Neural progenitor cell (in vitro differentiated cells): ENCODE measurements around the gene CCDC33.

ENCODE experiments used
- EZH2 ChIP-seq: fragments of 200-600 bp; sonication (generic); IDR thresholded peaks from 2 replicates; pipeline ENCODE4 v1.6.1; 2017; ENCODE audit warnings: antibody characterized with exemption, mild to moderate bottlenecking, moderate library complexity
- EZH2phosphoT487 ChIP-seq: fragments of 200-600 bp; sonication (generic); IDR thresholded peaks from 2 replicates; pipeline ENCODE4 v1.6.1; 2017; ENCODE audit warnings: antibody characterized with exemption
- TF ChIP-seq, protein P1 (sequence below): fragments of 200-600 bp; sonication (generic); IDR thresholded peaks from 2 replicates; pipeline ENCODE4 v1.5.1; 2017; ENCODE audit warnings: antibody characterized with exemption, mild to moderate bottlenecking

DNA sequence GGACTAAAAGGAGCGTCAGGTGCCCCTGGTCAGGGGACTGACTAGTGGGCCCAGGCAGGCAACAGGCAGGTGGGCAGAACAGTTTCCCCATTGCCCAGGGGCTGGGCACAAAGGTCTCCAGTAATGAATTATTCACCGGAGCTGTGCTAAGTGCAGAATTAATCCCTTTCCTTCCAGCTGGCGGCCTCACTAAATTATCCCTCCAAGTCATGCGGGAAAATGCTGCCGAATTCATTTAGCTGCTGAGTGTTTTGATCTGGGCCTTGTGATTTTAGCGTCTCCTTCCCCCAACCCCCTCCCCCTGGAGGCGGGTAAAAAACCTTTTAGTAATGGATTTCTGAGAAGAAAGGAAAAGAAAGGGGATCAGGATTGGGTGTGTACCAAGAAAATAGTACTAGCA is 47.2 kb downstream of the CCDC33 start:
- TF ChIP-seq, protein P1, sequence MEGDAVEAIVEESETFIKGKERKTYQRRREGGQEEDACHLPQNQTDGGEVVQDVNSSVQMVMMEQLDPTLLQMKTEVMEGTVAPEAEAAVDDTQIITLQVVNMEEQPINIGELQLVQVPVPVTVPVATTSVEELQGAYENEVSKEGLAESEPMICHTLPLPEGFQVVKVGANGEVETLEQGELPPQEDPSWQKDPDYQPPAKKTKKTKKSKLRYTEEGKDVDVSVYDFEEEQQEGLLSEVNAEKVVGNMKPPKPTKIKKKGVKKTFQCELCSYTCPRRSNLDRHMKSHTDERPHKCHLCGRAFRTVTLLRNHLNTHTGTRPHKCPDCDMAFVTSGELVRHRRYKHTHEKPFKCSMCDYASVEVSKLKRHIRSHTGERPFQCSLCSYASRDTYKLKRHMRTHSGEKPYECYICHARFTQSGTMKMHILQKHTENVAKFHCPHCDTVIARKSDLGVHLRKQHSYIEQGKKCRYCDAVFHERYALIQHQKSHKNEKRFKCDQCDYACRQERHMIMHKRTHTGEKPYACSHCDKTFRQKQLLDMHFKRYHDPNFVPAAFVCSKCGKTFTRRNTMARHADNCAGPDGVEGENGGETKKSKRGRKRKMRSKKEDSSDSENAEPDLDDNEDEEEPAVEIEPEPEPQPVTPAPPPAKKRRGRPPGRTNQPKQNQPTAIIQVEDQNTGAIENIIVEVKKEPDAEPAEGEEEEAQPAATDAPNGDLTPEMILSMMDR: no peak
- TF ChIP-seq EZH2 (no peak), EZH2phosphoT487 (no peak)
